ENCODE data around the gene SMG6.

- TF ChIP-seq TCF12 (IDR thresholded peaks at IDR 0.05; ENCODE audit: low read depth), result no peak
- TF ChIP-seq CEBPB (IDR thresholded peaks at IDR 0.05), result no peak
- TF ChIP-seq RAD21 (IDR thresholded peaks at IDR 0.05; ENCODE audit: low read depth), result no peak
- TF ChIP-seq, protein P1, sequence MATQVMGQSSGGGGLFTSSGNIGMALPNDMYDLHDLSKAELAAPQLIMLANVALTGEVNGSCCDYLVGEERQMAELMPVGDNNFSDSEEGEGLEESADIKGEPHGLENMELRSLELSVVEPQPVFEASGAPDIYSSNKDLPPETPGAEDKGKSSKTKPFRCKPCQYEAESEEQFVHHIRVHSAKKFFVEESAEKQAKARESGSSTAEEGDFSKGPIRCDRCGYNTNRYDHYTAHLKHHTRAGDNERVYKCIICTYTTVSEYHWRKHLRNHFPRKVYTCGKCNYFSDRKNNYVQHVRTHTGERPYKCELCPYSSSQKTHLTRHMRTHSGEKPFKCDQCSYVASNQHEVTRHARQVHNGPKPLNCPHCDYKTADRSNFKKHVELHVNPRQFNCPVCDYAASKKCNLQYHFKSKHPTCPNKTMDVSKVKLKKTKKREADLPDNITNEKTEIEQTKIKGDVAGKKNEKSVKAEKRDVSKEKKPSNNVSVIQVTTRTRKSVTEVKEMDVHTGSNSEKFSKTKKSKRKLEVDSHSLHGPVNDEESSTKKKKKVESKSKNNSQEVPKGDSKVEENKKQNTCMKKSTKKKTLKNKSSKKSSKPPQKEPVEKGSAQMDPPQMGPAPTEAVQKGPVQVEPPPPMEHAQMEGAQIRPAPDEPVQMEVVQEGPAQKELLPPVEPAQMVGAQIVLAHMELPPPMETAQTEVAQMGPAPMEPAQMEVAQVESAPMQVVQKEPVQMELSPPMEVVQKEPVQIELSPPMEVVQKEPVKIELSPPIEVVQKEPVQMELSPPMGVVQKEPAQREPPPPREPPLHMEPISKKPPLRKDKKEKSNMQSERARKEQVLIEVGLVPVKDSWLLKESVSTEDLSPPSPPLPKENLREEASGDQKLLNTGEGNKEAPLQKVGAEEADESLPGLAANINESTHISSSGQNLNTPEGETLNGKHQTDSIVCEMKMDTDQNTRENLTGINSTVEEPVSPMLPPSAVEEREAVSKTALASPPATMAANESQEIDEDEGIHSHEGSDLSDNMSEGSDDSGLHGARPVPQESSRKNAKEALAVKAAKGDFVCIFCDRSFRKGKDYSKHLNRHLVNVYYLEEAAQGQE (IDR thresholded peaks at IDR 0.05; ENCODE audit: low read depth), result no peak
- TF ChIP-seq, protein P2, sequence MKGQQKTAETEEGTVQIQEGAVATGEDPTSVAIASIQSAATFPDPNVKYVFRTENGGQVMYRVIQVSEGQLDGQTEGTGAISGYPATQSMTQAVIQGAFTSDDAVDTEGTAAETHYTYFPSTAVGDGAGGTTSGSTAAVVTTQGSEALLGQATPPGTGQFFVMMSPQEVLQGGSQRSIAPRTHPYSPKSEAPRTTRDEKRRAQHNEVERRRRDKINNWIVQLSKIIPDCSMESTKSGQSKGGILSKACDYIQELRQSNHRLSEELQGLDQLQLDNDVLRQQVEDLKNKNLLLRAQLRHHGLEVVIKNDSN (IDR thresholded peaks at IDR 0.05), result no peak
Measured at GRCh38 chr17:2171702-2172076, 131.9 kb downstream of the SMG6 start.

Data from Ishikawa (cell line).